IPS-15b (cell line): Measurements from ENCODE around the gene TENT5A.

Experiments
- H3K27me3 ChIP-seq: one replicate; pipeline ENCODE4 v1.6.1; 2013; ENCODE audit warnings: low read length; ENCODE audit not compliant: control insufficient read depth, insufficient read depth
- H3K36me3 ChIP-seq: one replicate; pipeline ENCODE4 v1.6.1; 2013; ENCODE audit warnings: low read length; ENCODE audit not compliant: control insufficient read depth, insufficient read depth
- H3K4me1 ChIP-seq: one replicate; pipeline ENCODE4 v1.6.1; 2013; ENCODE audit warnings: mild to moderate bottlenecking, low read length; ENCODE audit not compliant: control insufficient read depth, insufficient read depth
- H3K4me3 ChIP-seq: one replicate; pipeline ENCODE4 v1.5.1; 2013; ENCODE audit warnings: low read depth, low read length
- H3K9ac ChIP-seq: one replicate; pipeline ENCODE4 v1.6.1; 2013; ENCODE audit warnings: low read depth, mild to moderate bottlenecking, low read length
- H3K9me3 ChIP-seq: one replicate; pipeline ENCODE4 v1.6.1; 2013; ENCODE audit warnings: mild to moderate bottlenecking, low read length; ENCODE audit not compliant: control insufficient read depth, insufficient read depth

TENT5A gene

DNA sequence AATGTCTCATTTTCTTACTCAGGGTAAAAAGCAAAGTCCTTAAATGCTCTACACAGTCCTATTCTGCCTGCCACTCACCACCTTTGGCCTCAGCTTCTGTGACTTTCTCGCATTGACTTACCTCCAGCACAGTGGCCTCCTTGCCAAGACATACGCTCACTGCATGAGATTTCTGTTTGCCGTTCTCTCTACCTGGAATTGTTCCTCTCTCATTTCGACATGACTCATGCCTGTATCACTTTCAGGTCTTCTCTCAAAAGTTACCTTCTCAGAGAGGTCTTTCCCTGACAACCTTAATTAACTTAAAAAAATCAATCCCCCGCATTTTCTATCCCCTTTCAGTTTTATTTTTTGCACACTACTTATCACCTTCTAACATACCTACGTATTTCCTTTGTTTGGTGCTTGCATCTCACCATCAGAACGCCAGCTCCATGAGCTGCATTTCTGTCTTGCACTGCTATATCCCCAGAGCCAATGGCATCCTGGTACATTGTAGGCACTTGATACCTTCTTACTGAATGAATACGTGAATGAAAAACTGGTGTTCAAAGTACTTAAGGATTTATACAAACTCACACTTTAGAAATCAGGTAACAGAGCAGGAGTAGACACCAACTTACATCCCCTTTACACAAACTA, 24.5 kb downstream of the TENT5A start:
- no peaks in the 10 kb centered on the region for H3K27me3 ChIP-seq
- no peak overlapping the region for H3K9ac ChIP-seq
- no peaks in the 10 kb centered on the region for H3K36me3 ChIP-seq
- no peaks in the 10 kb centered on the region for H3K4me1 ChIP-seq
- H3K9me3 ChIP-seq = no peaks in the 10 kb centered on the region
- no peak overlapping the region for H3K4me3 ChIP-seq

DNA sequence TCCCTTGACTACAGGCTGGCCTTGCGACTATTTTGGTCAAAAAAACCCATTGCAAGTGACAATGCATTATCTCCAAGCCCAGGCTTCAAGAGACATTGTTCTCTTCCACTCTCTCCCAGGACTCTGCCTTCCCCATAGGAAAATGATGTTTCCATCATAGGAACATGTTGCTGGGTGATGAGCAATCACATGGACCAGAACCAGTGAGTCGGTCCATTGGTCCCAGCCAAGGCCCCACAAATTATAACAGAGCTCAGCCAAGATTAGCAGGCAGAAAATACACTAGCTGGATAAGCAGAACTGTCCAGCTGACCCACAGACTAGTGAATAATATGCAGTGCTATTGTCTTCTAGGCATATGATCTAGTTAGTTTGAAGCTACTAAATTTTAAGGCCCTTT, 27.4 kb downstream of the TENT5A start:
- Histone ChIP-seq H3K4me1 (no peaks in the 10 kb centered on the region), H3K36me3 (no peaks in the 10 kb centered on the region), H3K27me3 (no peaks in the 10 kb centered on the region), H3K9ac (no peak overlapping the region), H3K4me3 (no peak overlapping the region), H3K9me3 (no peaks in the 10 kb centered on the region)

DNA sequence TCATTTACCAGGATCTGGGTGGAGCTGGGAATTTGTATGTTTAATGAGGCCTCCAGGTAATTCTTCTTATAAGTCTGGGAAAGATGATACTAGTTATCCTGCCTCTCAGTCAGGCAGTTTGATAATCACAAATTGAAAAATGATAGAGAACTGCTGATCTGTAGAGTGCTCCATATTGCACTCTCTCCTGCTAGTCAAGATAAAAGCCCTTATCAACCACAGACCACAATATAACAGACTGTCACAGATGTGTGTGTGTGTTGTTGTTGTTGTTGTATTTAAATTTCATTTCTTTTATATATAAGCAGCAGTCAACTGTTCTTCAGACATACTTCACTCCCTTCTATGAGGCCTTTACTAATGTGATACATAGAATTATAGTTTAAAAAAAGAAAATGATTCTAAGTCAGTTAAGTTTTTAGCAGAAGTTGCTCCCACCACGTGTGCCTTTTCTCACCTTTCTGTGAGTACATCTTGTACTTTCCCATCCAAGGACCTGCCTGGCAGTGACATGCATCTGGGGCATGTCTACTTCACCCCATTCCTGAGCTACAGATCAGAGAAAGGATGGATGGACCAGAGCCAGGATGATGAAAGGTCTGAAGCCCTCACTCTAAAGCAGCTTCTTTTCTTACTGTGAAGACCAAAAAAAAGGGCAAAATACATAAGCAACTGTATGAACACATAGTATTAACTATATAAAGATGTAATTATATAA, 29.8 kb downstream of the TENT5A start:
- no peaks in the 10 kb centered on the region for H3K4me1 ChIP-seq
- H3K9ac ChIP-seq = no peak overlapping the region
- no peak overlapping the region for H3K4me3 ChIP-seq
- no peaks in the 10 kb centered on the region for H3K36me3 ChIP-seq
- H3K27me3 ChIP-seq = no peaks in the 10 kb centered on the region
- H3K9me3 ChIP-seq = no peaks in the 10 kb centered on the region

DNA sequence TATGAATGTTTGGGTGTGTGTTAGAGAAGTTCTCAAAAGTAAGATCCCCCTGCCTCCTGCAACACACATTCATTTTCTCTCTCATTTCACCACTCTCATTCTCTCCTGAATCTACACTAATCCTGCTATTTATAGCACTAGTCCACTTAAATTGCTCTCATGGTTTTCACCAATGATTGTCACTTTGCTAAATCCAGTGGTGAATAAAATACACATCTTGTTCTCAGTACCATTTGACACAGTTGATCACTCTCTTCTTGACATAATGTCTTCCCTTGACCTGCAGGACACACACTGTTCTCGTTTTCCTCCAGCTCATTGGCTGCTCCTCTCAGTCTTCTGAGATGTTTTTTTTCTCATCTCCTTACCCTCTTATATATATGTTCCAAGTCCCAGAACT, 32.1 kb downstream of the TENT5A start:
- no peak overlapping the region for H3K9ac ChIP-seq
- H3K4me1 ChIP-seq = no peaks in the 10 kb centered on the region
- H3K36me3 ChIP-seq = no peaks in the 10 kb centered on the region
- no peaks in the 10 kb centered on the region for H3K27me3 ChIP-seq
- H3K9me3 ChIP-seq = no peaks in the 10 kb centered on the region
- H3K4me3 ChIP-seq = no peak overlapping the region

DNA sequence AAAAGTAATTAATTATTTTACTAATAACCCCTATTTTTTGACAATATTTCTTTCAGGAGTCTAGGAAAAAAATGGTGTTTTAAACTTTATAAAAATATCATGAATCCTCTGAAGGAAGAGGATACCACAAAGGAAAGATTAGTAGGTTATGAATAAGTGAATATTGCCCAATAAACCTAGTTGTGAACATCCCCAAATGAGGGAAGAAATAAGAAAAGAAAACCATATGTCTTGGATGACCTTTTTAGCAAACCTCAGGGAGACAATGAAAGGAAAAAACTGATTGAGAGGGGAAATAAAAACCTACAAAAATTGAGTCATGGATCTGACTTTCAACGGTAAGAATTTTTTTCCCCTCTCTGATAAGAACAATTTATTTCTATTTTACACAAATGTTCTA, 34.4 kb downstream of the TENT5A start:
- no peaks in the 10 kb centered on the region for H3K27me3 ChIP-seq
- H3K9ac ChIP-seq = no peak overlapping the region
- no peaks in the 10 kb centered on the region for H3K4me1 ChIP-seq
- no peaks in the 10 kb centered on the region for H3K36me3 ChIP-seq
- no peak overlapping the region for H3K4me3 ChIP-seq
- H3K9me3 ChIP-seq = no peaks in the 10 kb centered on the region

DNA sequence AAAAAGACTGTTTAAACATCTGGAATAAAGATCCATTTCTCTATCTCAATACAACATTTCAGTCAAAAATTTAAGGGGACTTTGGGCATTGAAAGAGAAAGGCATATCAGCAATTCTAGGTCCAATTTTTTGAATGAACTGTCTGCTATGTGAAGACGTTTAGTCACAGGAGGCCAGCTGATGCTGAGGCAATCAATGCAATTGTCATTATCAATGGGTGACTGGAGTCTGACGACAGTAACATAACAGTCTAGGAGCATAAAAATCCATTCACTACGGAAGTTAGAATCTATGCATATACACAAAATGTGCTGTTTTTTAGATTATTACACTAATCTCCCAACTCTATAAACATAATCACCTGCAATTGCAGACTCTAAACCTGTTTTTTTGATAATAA, 37.8 kb downstream of the TENT5A start:
- Histone ChIP-seq H3K27me3 (no peaks in the 10 kb centered on the region), H3K36me3 (no peaks in the 10 kb centered on the region), H3K9ac (no peak overlapping the region), H3K4me3 (no peak overlapping the region), H3K4me1 (no peaks in the 10 kb centered on the region), H3K9me3 (no peaks in the 10 kb centered on the region)

DNA sequence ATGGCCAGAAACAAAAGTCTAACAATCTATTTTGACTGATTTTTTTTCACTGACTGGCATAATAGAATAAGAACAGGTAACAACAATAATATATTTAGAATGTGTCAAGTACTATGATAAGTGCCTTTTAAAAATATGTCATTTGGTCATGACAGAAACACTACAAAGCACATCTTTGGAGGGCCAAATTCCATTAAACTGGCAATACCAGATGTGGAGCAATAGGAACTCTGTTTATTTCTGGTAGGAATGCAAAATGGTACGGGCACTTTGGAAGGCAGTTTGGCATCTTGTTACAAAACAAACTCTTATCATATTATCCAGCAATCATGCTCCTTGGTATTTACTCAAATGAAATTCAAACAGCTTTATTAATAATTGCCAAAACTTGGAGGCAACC, 39.3 kb downstream of the TENT5A start:
- H3K4me3 ChIP-seq = no peak overlapping the region
- H3K4me1 ChIP-seq = peaks cover 7% of the 10 kb centered on the region
- no peaks in the 10 kb centered on the region for H3K27me3 ChIP-seq

DNA sequence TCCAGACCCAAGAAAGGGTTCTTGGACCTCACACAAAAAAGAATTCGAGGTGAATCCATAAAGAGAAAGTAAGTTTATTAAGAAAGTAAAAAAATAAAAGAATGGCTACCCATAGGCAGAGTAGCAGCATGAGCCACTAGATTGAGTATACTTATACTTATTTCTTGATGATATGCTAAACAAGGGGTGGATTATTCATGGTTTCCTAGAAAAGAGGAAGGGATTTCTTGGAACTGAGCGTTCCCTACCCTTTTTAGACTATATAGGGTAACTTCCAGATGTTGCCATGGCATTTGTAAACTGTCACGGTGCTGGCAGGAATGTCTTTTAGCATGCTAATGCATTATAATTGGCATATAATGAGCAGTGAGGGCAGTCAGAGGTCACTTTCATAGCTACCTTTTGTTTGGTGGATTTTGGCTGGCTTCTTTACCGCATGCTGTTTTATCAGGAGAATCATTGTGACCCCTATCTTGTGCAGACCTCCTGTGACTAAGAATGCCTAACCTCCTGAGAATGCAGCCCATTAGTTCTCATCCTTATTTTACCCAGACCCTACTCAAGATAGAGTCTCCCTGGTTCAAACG, 44.3 kb downstream of the TENT5A start:
- Histone ChIP-seq H3K9me3 (no peaks in the 10 kb centered on the region), H3K9ac (no peak overlapping the region), H3K27me3 (no peaks in the 10 kb centered on the region), H3K4me1 (peaks cover 12% of the 10 kb centered on the region), H3K36me3 (no peaks in the 10 kb centered on the region), H3K4me3 (no peak overlapping the region)

More for the DNA sequence above, 39.3 kb downstream of the TENT5A start:
- H3K9ac ChIP-seq = no peak overlapping the region
- no peaks in the 10 kb centered on the region for H3K36me3 ChIP-seq
- no peaks in the 10 kb centered on the region for H3K9me3 ChIP-seq

DNA sequence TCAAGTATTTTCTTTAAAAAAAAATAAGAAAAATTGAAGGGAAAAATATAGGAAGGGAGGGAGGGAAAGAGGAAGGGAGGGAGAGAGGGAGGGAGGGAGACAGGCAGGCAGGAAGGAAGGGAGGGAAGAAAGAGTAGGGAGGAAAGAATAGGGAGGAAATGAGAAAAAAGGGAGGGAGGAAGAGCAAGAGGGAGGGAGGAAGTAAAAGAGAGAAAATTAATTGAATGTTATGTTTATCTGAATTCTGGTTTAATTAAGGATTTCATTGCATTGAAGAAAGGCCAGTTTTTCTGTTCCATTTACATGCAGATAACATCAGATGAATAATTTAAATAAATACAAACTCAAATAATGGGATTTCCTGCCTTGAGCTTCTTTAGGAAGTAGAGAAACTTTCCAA, 47.8 kb downstream of the TENT5A start:
- Histone ChIP-seq H3K36me3 (no peaks in the 10 kb centered on the region), H3K9ac (no peak overlapping the region), H3K9me3 (no peaks in the 10 kb centered on the region), H3K4me3 (no peak overlapping the region), H3K27me3 (no peaks in the 10 kb centered on the region), H3K4me1 (peaks cover 12% of the 10 kb centered on the region)

DNA sequence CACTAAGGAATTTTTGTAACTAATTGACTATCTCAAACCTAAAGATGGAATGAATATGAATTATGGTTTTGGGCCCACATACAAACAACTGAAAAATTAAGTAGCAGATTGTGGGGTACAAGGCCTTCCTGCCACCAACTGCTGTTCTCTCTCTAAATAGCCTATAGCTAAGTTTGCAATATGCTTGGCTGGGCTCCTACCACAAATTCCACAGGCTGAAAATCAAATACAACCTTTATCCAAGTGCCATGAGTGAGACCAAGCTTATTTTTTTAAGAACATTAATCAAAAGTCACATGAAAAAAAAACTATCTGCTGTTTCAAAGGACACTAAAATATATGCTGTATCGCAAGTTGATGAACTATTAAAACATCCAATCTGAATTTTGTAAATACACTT, 52.1 kb downstream of the TENT5A start:
- H3K4me3 ChIP-seq = no peak overlapping the region
- no peaks in the 10 kb centered on the region for H3K9me3 ChIP-seq
- H3K4me1 ChIP-seq = peaks cover 11% of the 10 kb centered on the region
- no peak overlapping the region for H3K9ac ChIP-seq
- H3K36me3 ChIP-seq = no peaks in the 10 kb centered on the region
- no peaks in the 10 kb centered on the region for H3K27me3 ChIP-seq

DNA sequence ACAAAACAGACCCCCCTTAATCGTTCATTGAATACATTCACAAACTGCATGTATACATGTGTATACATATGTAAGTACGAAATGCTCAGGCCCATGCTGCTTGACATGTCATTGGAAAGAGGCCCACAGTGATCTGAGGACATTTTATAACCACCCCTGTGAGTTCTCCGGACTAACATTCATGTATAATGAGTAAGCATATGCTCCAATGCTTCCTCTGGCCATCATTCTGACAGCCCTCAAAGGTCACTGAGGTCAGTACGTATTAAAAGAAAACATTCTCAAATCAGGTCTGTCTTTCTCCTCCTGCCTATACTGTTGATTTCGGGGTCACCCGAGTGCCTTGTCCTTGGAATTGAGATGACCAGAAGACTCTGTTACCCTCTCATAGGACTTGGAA, 54.9 kb downstream of the TENT5A start:
- Histone ChIP-seq H3K9ac (no peak overlapping the region), H3K27me3 (no peaks in the 10 kb centered on the region), H3K9me3 (no peaks in the 10 kb centered on the region), H3K36me3 (no peaks in the 10 kb centered on the region), H3K4me1 (peaks cover 11% of the 10 kb centered on the region), H3K4me3 (no peak overlapping the region)

DNA sequence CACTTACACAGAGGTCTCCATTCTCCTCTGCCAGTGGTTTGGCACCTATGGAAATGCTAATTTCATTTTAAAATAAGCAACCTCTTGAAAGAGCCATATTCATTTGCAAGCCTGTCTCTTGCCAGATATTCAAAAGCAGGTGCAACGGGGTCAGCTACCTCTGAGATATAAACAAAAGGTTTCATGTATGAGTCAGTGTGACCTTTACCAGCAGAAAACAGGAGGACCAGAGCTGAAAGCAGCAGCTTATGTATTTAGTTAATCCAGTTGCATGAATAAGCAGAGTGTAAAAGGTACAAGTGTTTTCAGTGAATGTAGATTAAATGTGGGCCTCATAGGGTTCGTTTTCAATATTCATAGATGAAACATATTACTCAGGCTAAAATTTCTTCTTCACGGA, 56.0 kb downstream of the TENT5A start:
- no peaks in the 10 kb centered on the region for H3K36me3 ChIP-seq
- H3K27me3 ChIP-seq = no peaks in the 10 kb centered on the region
- H3K4me1 ChIP-seq = peaks cover 11% of the 10 kb centered on the region
- H3K4me3 ChIP-seq = no peak overlapping the region
- H3K9me3 ChIP-seq = no peaks in the 10 kb centered on the region
- H3K9ac ChIP-seq = no peak overlapping the region
